GM12878 (cell line): ENCODE measurements around the gene HAUS7. TPM values are rescaled to one million over a fixed set of nuclear protein-coding genes. Genes with fewer than 3 reads are reported as not detected.

Experiments
- ATAC-seq: fragments of 200-7000 bp; cut with Tn5 transposase; 3 replicates; pipeline ENCODE4 v1.9.1; 2020; ENCODE audit warnings: mild to moderate bottlenecking, moderate library complexity
- BruUV-seq: library from RNA; stranded (reverse); fragments of 400-500 nt; replicated peaks from 2 replicates; lab custom pipeline; 2021; lab: Mats Ljungman, UMichigan
- CTCF ChIA-PET: fragments of 300-600 bp; sonication (Branson Sonifier 250); formaldehyde crosslinking; extraction: SDS; loops from one replicate; lab custom pipeline; 2021; ENCODE audit warnings: inconsistent platforms; lab: Yijun Ruan, JAX
- POLR2A ChIA-PET: fragments of 350-600 bp; formaldehyde crosslinking; extraction: SDS; loops from one replicate; lab custom pipeline; 2021; ENCODE audit warnings: inconsistent platforms; lab: Charles Lee
- RAD21 ChIA-PET: fragments of 300-600 bp; sonication (Branson Sonifier 250); formaldehyde crosslinking; loops from one replicate; lab custom pipeline; 2023; ENCODE audit warnings: antibody characterized with exemption; ENCODE audit not compliant: unreplicated experiment; lab: Charles Lee
- SMC1A ChIA-PET: fragments of 300-600 bp; sonication (Branson Sonifier 250); formaldehyde crosslinking; loops from one replicate; lab custom pipeline; 2023; ENCODE audit not compliant: unreplicated experiment, uncharacterized antibody; lab: Charles Lee
- DNase-seq: peaks from one replicate; pipeline ENCODE4 v3.0.0-alpha.2; 2011; ENCODE audit warnings: low read depth, low spot score
- FAIRE-seq: peaks from 3 replicates; lab custom pipeline; 2011; peaks lifted over from hg19 to GRCh38; lab: Jason Lieb, UNC
- H2AFZ ChIP-seq: 2 replicates; pipeline ENCODE4 v1.6.0; 2011; ENCODE audit warnings: low read depth, low read length, control low read depth; ENCODE audit not compliant: control insufficient read depth
- H3K27ac ChIP-seq: 2 replicates; pipeline ENCODE4 v1.5.1; 2011; ENCODE audit warnings: control low read depth; ENCODE audit not compliant: control insufficient read depth, insufficient read depth
- H3K27me3 ChIP-seq, 2 experiments: replicated peaks in 1 of 2; 2 replicates each; pipeline versions ENCODE4 v1.6.0 to v1.6.1; 2011; ENCODE audit warnings: low read length in 1 of 2; ENCODE audit not compliant: control insufficient read depth in 2 of 2, insufficient read depth in 2 of 2
- H3K36me3 ChIP-seq, 2 experiments: 2 replicates each; pipeline ENCODE4 v1.5.1; 2011; ENCODE audit warnings: low read length in 1 of 2; ENCODE audit not compliant: control insufficient read depth in 2 of 2, insufficient read depth in 2 of 2
- H3K4me1 ChIP-seq: 2 replicates; pipeline ENCODE4 v1.6.1; 2011; ENCODE audit warnings: mild to moderate bottlenecking, low read length, moderate library complexity, mixed read lengths; ENCODE audit not compliant: control insufficient read depth, insufficient read depth
- H3K4me2 ChIP-seq: 2 replicates; pipeline ENCODE4 v1.6.0; 2011; ENCODE audit warnings: control low read depth; ENCODE audit not compliant: control insufficient read depth, insufficient read depth
- H3K4me3 ChIP-seq: fragments of 200-600 bp; sonication (generic); 2 replicates; pipeline ENCODE4 v1.5.1; 2016
- H3K79me2 ChIP-seq: 2 replicates; pipeline ENCODE4 v1.6.0; 2011; ENCODE audit warnings: low read length; ENCODE audit not compliant: control insufficient read depth, insufficient read depth
- H3K9ac ChIP-seq: 2 replicates; pipeline ENCODE4 v1.8.0; 2011; ENCODE audit warnings: low read length, control low read depth, mixed read lengths; ENCODE audit not compliant: control insufficient read depth, insufficient read depth
- H3K9me3 ChIP-seq: replicated peaks from 3 replicates; pipeline ENCODE4 v1.5.1; 2011; ENCODE audit warnings: mild to moderate bottlenecking, low read length; ENCODE audit not compliant: control insufficient read depth, insufficient read depth
- H4K20me1 ChIP-seq: 2 replicates; pipeline ENCODE4 v1.6.0; 2011; ENCODE audit not compliant: control insufficient read depth, insufficient read depth
- ASH2L ChIP-seq: fragments of 300-600, 200-600 bp; sonication (generic); IDR thresholded peaks from 2 replicates; pipeline ENCODE4 v1.6.1; 2017; ENCODE audit warnings: low read depth, mild to moderate bottlenecking, borderline replicate concordance
- BACH1 ChIP-seq: fragments of 450-650 bp; IDR thresholded peaks from 2 replicates; pipeline ENCODE4 v1.6.1; 2017; ENCODE audit warnings: mild to moderate bottlenecking, borderline replicate concordance
- CHD4 ChIP-seq: fragments of 200-600 bp; sonication (generic); IDR thresholded peaks from 2 replicates; pipeline ENCODE4 v1.6.1; 2016; ENCODE audit warnings: mild to moderate bottlenecking
- E2F8 ChIP-seq: fragments of 450-650 bp; IDR thresholded peaks from 2 replicates; pipeline ENCODE4 v1.6.1; 2018; ENCODE audit warnings: mild to moderate bottlenecking, low read depth, moderate library complexity; ENCODE audit not compliant: partially characterized antibody
- IKZF1 ChIP-seq: fragments of 450-650 bp; conservative IDR thresholded peaks from 2 replicates; pipeline ENCODE4 v1.6.1; 2017; ENCODE audit warnings: antibody characterized with exemption, mild to moderate bottlenecking
- IRF3 ChIP-seq: fragments of 450-650 bp; IDR thresholded peaks from 2 replicates; pipeline ENCODE4 v1.6.1; 2014; ENCODE audit warnings: mild to moderate bottlenecking
- LARP7 ChIP-seq: fragments of 450-650 bp; IDR thresholded peaks from 2 replicates; pipeline ENCODE4 v1.6.1; 2017; ENCODE audit warnings: mild to moderate bottlenecking
- NFYA ChIP-seq: IDR thresholded peaks from 2 replicates; pipeline ENCODE4 v1.6.1; 2011; ENCODE audit warnings: low read depth, mild to moderate bottlenecking, low read length, improper control_type of control experiment, borderline replicate concordance
- SRF ChIP-seq, 2 experiments: IDR thresholded peaks; 2 replicates each; pipeline ENCODE4 v1.6.1; 2011; ENCODE audit warnings: low read depth in 2 of 2, low read length in 2 of 2, mild to moderate bottlenecking in 1 of 2, moderate library complexity in 1 of 2
- STAT3 ChIP-seq: IDR thresholded peaks from 2 replicates; pipeline ENCODE4 v1.6.1; 2011; ENCODE audit warnings: low read depth, low read length, improper control_type of control experiment
- TBL1XR1 ChIP-seq: IDR thresholded peaks from 2 replicates; pipeline ENCODE4 v1.6.1; 2012; ENCODE audit warnings: low read depth, low read length, improper control_type of control experiment
- WGBS: methylation state at CpG from one replicate; pipeline ENCODE4 v1.1.6; 2016; ENCODE audit warnings: low lambda C conversion rate; ENCODE audit not compliant: insufficient replicate concordance, insufficient coverage; ENCODE audit errors: missing lambda C conversion rate; 5-methylcytosine and 5-hydroxymethylcytosine counted together
- in situ Hi-C: fragments of 300-500 bp; cut with MboI; formaldehyde crosslinking; loops from 9 replicates; pipeline ENCODE4 v1.14.3; 2018; ENCODE audit warnings: mixed read lengths
- intact Hi-C: fragments of 100-400 bp; cut with micrococcal nuclease; formaldehyde crosslinking; loops from one replicate; pipeline ENCODE4 v1.14.2; 2022; ENCODE audit not compliant: unreplicated experiment
- polyA plus RNA-seq, 11 experiments: library from polyadenylated mRNA; depleted of rRNA in 4 of 11; unstranded in 6 of 11; stranded (reverse) in 5 of 11; fragments of >200 nt; fragmentation: Nextera tagmentation in 4 of 11; fragmentation: Illumina TruSeq in 1 of 11; extraction: Ambion mirVana in 4 of 11; extraction: Trizol in 1 of 11; gene quantifications; 1 replicate in 1 of 11; 2 replicates in 10 of 11; pipeline versions ENCODE4 v1.2.1 to v1.2.3, GENCODE V29; 2011 to 2016; ENCODE audit warnings: inconsistent platforms in 2 of 11, missing spikeins in 2 of 11, low read depth in 1 of 11
- total RNA-seq, 4 experiments: library from RNA; depleted of rRNA in 3 of 4; stranded (reverse); fragments of >200 nt in 3 of 4; fragmentation: Illumina TruSeq in 1 of 4; extraction: Trizol in 1 of 4; gene quantifications; 2 replicates each; pipeline versions ENCODE4 v1.2.1 to v1.2.3, GENCODE V29; 2013 to 2021

HAUS7 gene
- total and polyA plus RNA-seq, 10 of the 15 experiments (the other 5 are each of a cell fraction or from before 2014, with no cell fraction given), result 6.7 to 63.3 (median 24.1) TPM

GRCh38 chrX:153423652-153424051 is 46.7 kb downstream of the HAUS7 start:
- H3K4me3 ChIP-seq, result no peak overlapping the region
- in situ Hi-C loops (no loop called here), intact Hi-C loops (no loop called here)
- H2AFZ ChIP-seq, result no peak overlapping the region
- WGBS, result 43% methylated on average over 8 of the region's 8 CpGs
- ChIA-PET SMC1A (no interaction called here), RAD21 (no interaction called here), POLR2A (no interaction called here), CTCF (no interaction called here)
- no peaks in the 10 kb centered on the region; a peak in 1 of 4 replicates for H3K36me3 ChIP-seq
- H3K4me1 ChIP-seq, result no peaks in the 10 kb centered on the region
- BruUV-seq, result no TSS peak
- H3K4me2 ChIP-seq, result no peak overlapping the region
- DNase-seq (no peak), FAIRE-seq (no peak), ATAC-seq (no peak)
- H3K27ac ChIP-seq, result no peak overlapping the region
- no peaks in the 10 kb centered on the region for H3K79me2 ChIP-seq
- TF ChIP-seq IRF3, result no peak
- TF ChIP-seq LARP7, result no peak
- TF ChIP-seq BACH1, result no peak
- TF ChIP-seq ASH2L, result no peak
- no peak for TF ChIP-seq SRF (IDR thresholded peaks at IDR 0.05; ENCODE audit: low read depth in 2 of 2, low read length in 2 of 2)
- TF ChIP-seq E2F8, result no peak
- no peak for TF ChIP-seq NFYA
- TF ChIP-seq TBL1XR1, result no peak
- no peak for TF ChIP-seq STAT3
- TF ChIP-seq CHD4, result no peak
- no peak for TF ChIP-seq IKZF1
- no peaks in the 10 kb centered on the region; the same call in 2 of the 3 replicates for H3K9me3 ChIP-seq
- no peaks in the 10 kb centered on the region for H3K27me3 ChIP-seq
- H3K9ac ChIP-seq, result no peak overlapping the region
- no peaks in the 10 kb centered on the region for H4K20me1 ChIP-seq
